Bronchial epithelial cell (primary cell): ENCODE data around the gene PTPN21. TPM values are rescaled to one million over a fixed set of nuclear protein-coding genes. Genes with fewer than 3 reads are reported as not detected.

Source experiments
- DNase-seq: peaks from one replicate; pipeline ENCODE4 v3.0.0-alpha.2; 2010; ENCODE audit warnings: low read depth
- FAIRE-seq: peaks from 2 replicates; lab custom pipeline; 2011; peaks lifted over from hg19 to GRCh38; lab: Jason Lieb, UNC
- H3K27me3 ChIP-seq: 2 replicates; pipeline ENCODE4 v1.5.1; 2011; ENCODE audit warnings: low read length; ENCODE audit not compliant: control insufficient read depth, insufficient read depth
- H3K36me3 ChIP-seq: 2 replicates; pipeline ENCODE4 v1.5.1; 2011; ENCODE audit warnings: low read length; ENCODE audit not compliant: control insufficient read depth, insufficient read depth
- H3K4me3 ChIP-seq: 2 replicates; pipeline ENCODE4 v1.5.1; 2011; ENCODE audit warnings: mild to moderate bottlenecking, low read depth, low read length, control low read depth
- total RNA-seq: library from RNA; depleted of rRNA; stranded (reverse); fragments of >200 nt; gene quantifications from 2 replicates; pipeline ENCODE4 v1.2.1, GENCODE V29; 2014
- TF ChIP-seq, protein P1 (sequence below): IDR thresholded peaks from 2 replicates; pipeline ENCODE4 v1.5.1; 2011; ENCODE audit warnings: mild to moderate bottlenecking, moderate library complexity, low read length, control low read depth, inconsistent platforms; ENCODE audit not compliant: insufficient read depth, severe bottlenecking

PTPN21 gene
- total RNA-seq, 1 donor from 2014 or later = 7.6 TPM

DNA sequence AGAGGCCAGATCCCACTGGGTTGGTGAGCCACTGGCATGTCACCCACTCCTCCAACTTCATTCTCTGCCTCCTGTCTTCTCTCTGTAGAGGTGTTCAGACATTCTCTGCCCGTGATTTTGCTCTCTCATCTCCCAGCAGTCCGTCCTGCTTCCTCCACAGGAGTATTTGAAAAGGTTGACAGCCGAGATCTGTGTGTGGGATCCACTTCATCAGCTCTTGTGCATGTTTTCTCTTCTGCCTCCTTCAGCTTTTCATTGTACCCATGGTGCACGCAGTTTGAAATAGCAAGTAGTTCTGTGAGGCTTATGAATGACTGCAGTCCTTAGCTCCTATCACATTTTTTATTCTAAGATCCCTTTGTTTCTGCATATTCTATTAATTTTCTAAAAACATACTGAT is 42.8 kb upstream of the PTPN21 start:
- FAIRE-seq (no peak), DNase-seq (no peak)
- no peaks in the 10 kb centered on the region for H3K27me3 ChIP-seq
- no peak overlapping the region for H3K4me3 ChIP-seq
- H3K36me3 ChIP-seq = peaks cover 11% of the 10 kb centered on the region
- TF ChIP-seq, protein P1, sequence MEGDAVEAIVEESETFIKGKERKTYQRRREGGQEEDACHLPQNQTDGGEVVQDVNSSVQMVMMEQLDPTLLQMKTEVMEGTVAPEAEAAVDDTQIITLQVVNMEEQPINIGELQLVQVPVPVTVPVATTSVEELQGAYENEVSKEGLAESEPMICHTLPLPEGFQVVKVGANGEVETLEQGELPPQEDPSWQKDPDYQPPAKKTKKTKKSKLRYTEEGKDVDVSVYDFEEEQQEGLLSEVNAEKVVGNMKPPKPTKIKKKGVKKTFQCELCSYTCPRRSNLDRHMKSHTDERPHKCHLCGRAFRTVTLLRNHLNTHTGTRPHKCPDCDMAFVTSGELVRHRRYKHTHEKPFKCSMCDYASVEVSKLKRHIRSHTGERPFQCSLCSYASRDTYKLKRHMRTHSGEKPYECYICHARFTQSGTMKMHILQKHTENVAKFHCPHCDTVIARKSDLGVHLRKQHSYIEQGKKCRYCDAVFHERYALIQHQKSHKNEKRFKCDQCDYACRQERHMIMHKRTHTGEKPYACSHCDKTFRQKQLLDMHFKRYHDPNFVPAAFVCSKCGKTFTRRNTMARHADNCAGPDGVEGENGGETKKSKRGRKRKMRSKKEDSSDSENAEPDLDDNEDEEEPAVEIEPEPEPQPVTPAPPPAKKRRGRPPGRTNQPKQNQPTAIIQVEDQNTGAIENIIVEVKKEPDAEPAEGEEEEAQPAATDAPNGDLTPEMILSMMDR = no peak

GRCh38 chr14:88597038-88597437 is 42.2 kb upstream of the PTPN21 start:
- FAIRE-seq = no peak
- Histone ChIP-seq H3K27me3 (no peaks in the 10 kb centered on the region), H3K4me3 (no peak overlapping the region), H3K36me3 (peaks cover 11% of the 10 kb centered on the region)
- TF ChIP-seq, protein P1 = no peak
- DNase-seq = no peak

DNA sequence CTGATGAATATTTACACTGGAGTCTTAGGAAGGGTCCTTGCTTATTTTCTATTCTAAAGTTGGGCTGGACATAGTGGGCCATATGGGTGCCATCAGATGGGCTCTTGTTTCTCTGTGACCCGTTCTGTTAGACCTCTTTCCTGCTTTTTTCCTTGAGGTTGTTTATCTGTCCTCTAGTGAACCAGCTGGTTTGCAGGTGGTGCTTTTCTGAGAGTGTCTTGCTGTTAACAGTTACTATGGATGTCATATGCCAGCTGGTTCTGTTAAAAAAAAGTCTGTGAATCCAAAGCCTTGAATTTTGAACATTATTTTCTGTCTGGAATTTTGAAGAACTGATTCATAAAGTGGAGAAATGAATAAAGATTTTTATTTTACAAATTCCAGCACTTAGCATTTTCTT is 37.2 kb upstream of the PTPN21 start:
- Histone ChIP-seq H3K27me3 (no peaks in the 10 kb centered on the region), H3K36me3 (peaks cover 7% of the 10 kb centered on the region), H3K4me3 (no peak overlapping the region)
- no peak for DNase-seq
- TF ChIP-seq, protein P1 = no peak
- FAIRE-seq = no peak

- Histone ChIP-seq H3K36me3 (peaks cover 7% of the 10 kb centered on the region), H3K27me3 (no peaks in the 10 kb centered on the region), H3K4me3 (no peak overlapping the region)
- DNase-seq (no peak), FAIRE-seq (no peak)
- TF ChIP-seq, protein P1 = no peak
Observed at GRCh38 chr14:88590173-88590572, 35.4 kb upstream of the PTPN21 start.

DNA sequence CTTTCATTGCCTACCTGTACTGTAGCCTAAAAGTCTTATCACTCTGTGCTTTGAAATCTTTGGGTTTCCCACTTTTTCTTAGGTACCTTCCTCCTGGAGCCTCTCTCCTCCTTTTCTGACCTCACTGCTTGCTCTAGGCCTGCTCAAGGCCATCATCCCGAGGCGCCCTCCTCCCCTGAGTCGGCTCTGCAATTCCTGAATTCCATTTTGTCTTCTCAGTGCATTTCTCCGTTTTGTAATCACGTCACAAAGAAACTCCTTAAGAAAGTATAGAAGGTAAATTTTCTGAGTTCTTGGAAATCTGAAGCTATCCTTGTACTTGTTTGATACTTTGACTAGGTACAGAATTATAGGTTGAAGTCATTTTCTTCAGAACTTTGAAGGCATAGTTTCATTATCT is 33.3 kb upstream of the PTPN21 start:
- DNase-seq = no peak
- Histone ChIP-seq H3K27me3 (no peaks in the 10 kb centered on the region), H3K36me3 (peaks cover 8% of the 10 kb centered on the region), H3K4me3 (no peak overlapping the region)
- TF ChIP-seq, protein P1 = no peak
- FAIRE-seq = no peak

- peaks cover 9% of the 10 kb centered on the region for H3K36me3 ChIP-seq
Observed at GRCh38 chr14:88584451-88584850, 29.6 kb upstream of the PTPN21 start.

More at GRCh38 chr14:88584451-88584850, 29.6 kb upstream of the PTPN21 start:
- no peak for FAIRE-seq
- DNase-seq = no peak
- Histone ChIP-seq H3K27me3 (no peaks in the 10 kb centered on the region), H3K4me3 (no peak overlapping the region)
- TF ChIP-seq, protein P1 = no peak
